Choroid plexus epithelial cell (primary cell): ENCODE measurements around the gene REEP1.

Source experiments
- DNase-seq: peaks from one replicate; pipeline ENCODE4 v3.0.0-alpha.2; 2010; ENCODE audit warnings: low read depth
- H3K4me3 ChIP-seq: 2 replicates; pipeline ENCODE4 v1.5.1; 2011; ENCODE audit warnings: low read depth, mild to moderate bottlenecking, control low read depth, low read length, moderate library complexity
- TF ChIP-seq, protein P1 (sequence below): conservative IDR thresholded peaks from 2 replicates; pipeline ENCODE4 v1.5.1; 2011; ENCODE audit warnings: low read depth, mild to moderate bottlenecking, control low read depth, inconsistent platforms, low read length, moderate library complexity

The REEP1 gene

DNA sequence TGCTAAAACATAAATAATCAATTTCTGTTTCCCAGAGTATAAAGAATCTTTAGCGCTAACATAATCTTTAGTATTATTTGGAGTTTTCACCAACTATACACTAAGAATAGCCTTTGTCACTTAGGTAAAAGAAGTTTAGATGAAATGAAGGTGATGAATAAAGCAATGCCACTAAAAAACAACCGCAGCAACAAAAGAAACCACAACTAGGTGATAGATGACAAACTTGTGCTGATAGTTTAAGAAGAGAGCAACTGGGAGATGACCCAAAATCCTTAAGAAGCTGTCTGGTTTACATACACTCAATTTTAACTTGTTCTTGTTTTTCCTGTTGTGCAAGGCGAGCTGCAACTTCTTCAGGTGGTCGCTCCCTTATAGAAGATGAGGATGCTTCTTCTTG is 167.0 kb downstream of the REEP1 start:
- DNase-seq: no peak
- TF ChIP-seq, protein P1, sequence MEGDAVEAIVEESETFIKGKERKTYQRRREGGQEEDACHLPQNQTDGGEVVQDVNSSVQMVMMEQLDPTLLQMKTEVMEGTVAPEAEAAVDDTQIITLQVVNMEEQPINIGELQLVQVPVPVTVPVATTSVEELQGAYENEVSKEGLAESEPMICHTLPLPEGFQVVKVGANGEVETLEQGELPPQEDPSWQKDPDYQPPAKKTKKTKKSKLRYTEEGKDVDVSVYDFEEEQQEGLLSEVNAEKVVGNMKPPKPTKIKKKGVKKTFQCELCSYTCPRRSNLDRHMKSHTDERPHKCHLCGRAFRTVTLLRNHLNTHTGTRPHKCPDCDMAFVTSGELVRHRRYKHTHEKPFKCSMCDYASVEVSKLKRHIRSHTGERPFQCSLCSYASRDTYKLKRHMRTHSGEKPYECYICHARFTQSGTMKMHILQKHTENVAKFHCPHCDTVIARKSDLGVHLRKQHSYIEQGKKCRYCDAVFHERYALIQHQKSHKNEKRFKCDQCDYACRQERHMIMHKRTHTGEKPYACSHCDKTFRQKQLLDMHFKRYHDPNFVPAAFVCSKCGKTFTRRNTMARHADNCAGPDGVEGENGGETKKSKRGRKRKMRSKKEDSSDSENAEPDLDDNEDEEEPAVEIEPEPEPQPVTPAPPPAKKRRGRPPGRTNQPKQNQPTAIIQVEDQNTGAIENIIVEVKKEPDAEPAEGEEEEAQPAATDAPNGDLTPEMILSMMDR: no peak

More for the DNA sequence above, 167.0 kb downstream of the REEP1 start:
- no peak overlapping the region for H3K4me3 ChIP-seq
